ENCODE data around the gene UBR3.

The UBR3 gene

GRCh38 chr2:170006587-170007325 lies 179.5 kb downstream of the UBR3 start:
- no peak for DNase-seq (ENCODE audit: low read depth)

- DNase-seq (ENCODE audit: low read depth) = no peak
Observed at GRCh38 chr2:170009209-170009608, 182.0 kb downstream of the UBR3 start.

- no peak for DNase-seq (ENCODE audit: low read depth)
Observed at GRCh38 chr2:170012773-170013172, 185.5 kb downstream of the UBR3 start.

GRCh38 chr2:170013802-170014551 lies 186.7 kb downstream of the UBR3 start:
- DNase-seq (ENCODE audit: low read depth) = no peak

GRCh38 chr2:170014769-170015168 lies 187.5 kb downstream of the UBR3 start:
- DNase-seq (ENCODE audit: low read depth) = no peak

- no peak for DNase-seq (ENCODE audit: low read depth)
Observed at GRCh38 chr2:170017860-170018532, 190.7 kb downstream of the UBR3 start.

- no peak for DNase-seq (ENCODE audit: low read depth)
Observed at GRCh38 chr2:170019060-170019805, 192.0 kb downstream of the UBR3 start.

GRCh38 chr2:170020777-170021176 lies 193.5 kb downstream of the UBR3 start:
- no peak for DNase-seq (ENCODE audit: low read depth)

GRCh38 chr2:170022692-170023091 lies 195.4 kb downstream of the UBR3 start:
- no peak for DNase-seq (ENCODE audit: low read depth)

- DNase-seq (ENCODE audit: low read depth) = no peak
Observed at GRCh38 chr2:170024721-170025120, 197.5 kb downstream of the UBR3 start.

- DNase-seq (ENCODE audit: low read depth) = no peak
Observed at GRCh38 chr2:170025223-170025622, 198.0 kb downstream of the UBR3 start.

GRCh38 chr2:170026361-170026760 lies 199.1 kb downstream of the UBR3 start:
- no peak for DNase-seq (ENCODE audit: low read depth)

GRCh38 chr2:170029551-170029950 lies 202.3 kb downstream of the UBR3 start:
- no peak for DNase-seq (ENCODE audit: low read depth)

- DNase-seq (ENCODE audit: low read depth) = no peak
Observed at GRCh38 chr2:170030040-170030439, 202.8 kb downstream of the UBR3 start.

GRCh38 chr2:170031288-170031687 lies 204.0 kb downstream of the UBR3 start:
- no peak for DNase-seq (ENCODE audit: low read depth)

- no peak for DNase-seq (ENCODE audit: low read depth)
Observed at GRCh38 chr2:170034596-170034995, 207.3 kb downstream of the UBR3 start.

- no peak for DNase-seq (ENCODE audit: low read depth)
Observed at GRCh38 chr2:170038734-170039133, 211.5 kb downstream of the UBR3 start.

GRCh38 chr2:170039401-170040172 lies 212.3 kb downstream of the UBR3 start:
- DNase-seq (ENCODE audit: low read depth) = no peak

GRCh38 chr2:170044751-170045478 lies 217.7 kb downstream of the UBR3 start:
- DNase-seq (ENCODE audit: low read depth) = no peak

- no peak for DNase-seq (ENCODE audit: low read depth)
Observed at GRCh38 chr2:170047331-170048065, 220.2 kb downstream of the UBR3 start.

All from stimulated activated CD4-positive, alpha-beta T cell treated with anti-CD3 and anti-CD28 coated beads, Interleukin-2, amount 100 ng/mL, for 4 hours (primary cell).